Measurements from ENCODE around the gene ATP9A. TPM values are rescaled to one million over a fixed set of nuclear protein-coding genes. Genes with fewer than 3 reads are reported as not detected.
"Not testable (repeated sequence)": the region's sequence is repeated elsewhere in the genome, so short reads cannot be mapped to it uniquely, and the experiment has no call there.

The ATP9A gene
- total RNA-seq, 4 donors from 2014 or later = 15.1 to 50.8 (median 30.0) TPM

- Histone ChIP-seq H3K36me3 (no peaks in the 10 kb centered on the region), H3K4me1 (peaks cover 0 to 3% of the 10 kb centered on the region in 2 donors), H3K27ac (no peak overlapping the region), H3K27me3 (no peaks in the 10 kb centered on the region), H3K4me3 (no peak overlapping the region), H3K9me3 (no peaks in the 10 kb centered on the region)
- no peak for DNase-seq
- intact Hi-C loops (cut with DNase I; ENCODE audit: low total_unique reads) = no loop called here
- no peak for TF ChIP-seq POLR2A (IDR thresholded peaks at IDR 0.05)
- TF ChIP-seq, protein P1, sequence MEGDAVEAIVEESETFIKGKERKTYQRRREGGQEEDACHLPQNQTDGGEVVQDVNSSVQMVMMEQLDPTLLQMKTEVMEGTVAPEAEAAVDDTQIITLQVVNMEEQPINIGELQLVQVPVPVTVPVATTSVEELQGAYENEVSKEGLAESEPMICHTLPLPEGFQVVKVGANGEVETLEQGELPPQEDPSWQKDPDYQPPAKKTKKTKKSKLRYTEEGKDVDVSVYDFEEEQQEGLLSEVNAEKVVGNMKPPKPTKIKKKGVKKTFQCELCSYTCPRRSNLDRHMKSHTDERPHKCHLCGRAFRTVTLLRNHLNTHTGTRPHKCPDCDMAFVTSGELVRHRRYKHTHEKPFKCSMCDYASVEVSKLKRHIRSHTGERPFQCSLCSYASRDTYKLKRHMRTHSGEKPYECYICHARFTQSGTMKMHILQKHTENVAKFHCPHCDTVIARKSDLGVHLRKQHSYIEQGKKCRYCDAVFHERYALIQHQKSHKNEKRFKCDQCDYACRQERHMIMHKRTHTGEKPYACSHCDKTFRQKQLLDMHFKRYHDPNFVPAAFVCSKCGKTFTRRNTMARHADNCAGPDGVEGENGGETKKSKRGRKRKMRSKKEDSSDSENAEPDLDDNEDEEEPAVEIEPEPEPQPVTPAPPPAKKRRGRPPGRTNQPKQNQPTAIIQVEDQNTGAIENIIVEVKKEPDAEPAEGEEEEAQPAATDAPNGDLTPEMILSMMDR (IDR thresholded peaks at IDR 0.05) = no peak
These were observed 194.5 kb downstream of the ATP9A start for GRCh38 chr20:51573576-51574243.

DNA sequence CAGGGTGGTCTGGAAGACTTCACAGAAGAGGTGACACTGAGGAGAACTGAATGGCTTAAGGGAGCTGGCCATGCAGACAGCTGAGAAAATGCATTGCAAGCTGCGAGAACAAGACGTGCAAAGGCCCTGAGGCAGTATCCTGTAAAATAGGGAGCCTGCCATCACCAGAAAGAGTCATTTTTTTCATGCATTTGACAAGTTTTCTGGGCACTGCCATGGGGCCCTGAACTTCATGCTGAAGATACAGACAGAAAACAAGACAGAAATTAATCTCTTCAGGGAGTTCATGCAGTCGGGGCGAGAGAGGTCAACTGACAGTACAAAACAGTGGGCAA lies 196.8 kb downstream of the ATP9A start:
- Histone ChIP-seq H3K9me3 (no peaks in the 10 kb centered on the region), H3K4me1 (peaks cover 0 to 3% of the 10 kb centered on the region in 2 donors), H3K4me3 (no peak overlapping the region), H3K27ac (no peak overlapping the region), H3K36me3 (no peaks in the 10 kb centered on the region), H3K27me3 (no peaks in the 10 kb centered on the region)
- DNase-seq = no peak
- intact Hi-C loops (cut with DNase I; ENCODE audit: low total_unique reads) = no loop called here
- TF ChIP-seq, protein P1 (IDR thresholded peaks at IDR 0.05) = no peak
- no peak for TF ChIP-seq POLR2A (IDR thresholded peaks at IDR 0.05)

DNA sequence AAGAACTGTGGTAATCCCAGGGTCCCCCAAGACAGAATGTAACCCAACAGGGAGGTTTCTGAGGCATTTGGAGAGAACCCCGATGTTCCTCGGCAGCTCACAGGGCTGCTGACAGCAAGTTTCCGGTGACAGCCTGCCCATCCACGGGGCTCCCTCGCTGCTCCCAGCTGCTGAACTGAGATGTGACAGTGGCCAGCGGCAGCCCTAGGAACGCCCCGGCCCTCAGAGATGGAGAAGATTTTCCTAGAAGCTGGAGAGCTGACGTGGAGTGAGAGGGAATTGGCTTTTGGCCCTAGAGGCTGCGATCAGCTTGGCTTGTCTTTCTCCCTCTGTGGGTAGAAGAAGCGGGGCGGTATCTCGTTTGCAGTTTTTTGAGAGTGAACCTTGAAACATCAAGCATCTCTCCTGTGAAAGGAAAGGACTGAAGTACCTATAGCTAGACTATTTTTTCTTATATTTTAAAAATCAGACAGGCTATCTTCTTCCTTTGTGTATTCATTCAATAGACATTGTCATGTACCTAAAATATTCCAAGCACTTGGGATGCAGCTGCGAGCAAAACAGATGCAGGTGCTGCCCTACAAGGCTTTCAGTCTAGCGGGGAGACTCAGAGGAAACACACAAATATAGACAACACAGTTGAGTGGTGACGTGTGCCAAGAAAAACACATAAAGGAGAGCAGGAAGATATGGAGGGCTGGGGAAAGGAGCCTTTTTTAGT lies 197.3 kb downstream of the ATP9A start:
- Histone ChIP-seq H3K27me3 (no peaks in the 10 kb centered on the region), H3K36me3 (no peaks in the 10 kb centered on the region), H3K27ac (no peak overlapping the region), H3K4me3 (no peak overlapping the region), H3K4me1 (peaks cover 0 to 3% of the 10 kb centered on the region in 2 donors), H3K9me3 (no peaks in the 10 kb centered on the region)
- no peak for TF ChIP-seq POLR2A (IDR thresholded peaks at IDR 0.05)
- TF ChIP-seq, protein P1 (IDR thresholded peaks at IDR 0.05) = no peak
- no peak for DNase-seq
- intact Hi-C loops (cut with DNase I; ENCODE audit: low total_unique reads) = no loop called here

GRCh38 chr20:51569815-51570738 lies 198.1 kb downstream of the ATP9A start:
- H3K4me3 ChIP-seq = no peak overlapping the region
- peaks cover 0 to 3% of the 10 kb centered on the region in 2 donors for H3K4me1 ChIP-seq
- H3K9me3 ChIP-seq = no peaks in the 10 kb centered on the region
- no peak for DNase-seq
- no peak for TF ChIP-seq POLR2A (IDR thresholded peaks at IDR 0.05)
- TF ChIP-seq, protein P1 (IDR thresholded peaks at IDR 0.05) = no peak
- intact Hi-C loops (cut with DNase I; ENCODE audit: low total_unique reads) = no loop called here
- H3K36me3 ChIP-seq = no peaks in the 10 kb centered on the region
- H3K27ac ChIP-seq = no peak overlapping the region
- no peaks in the 10 kb centered on the region for H3K27me3 ChIP-seq

DNA sequence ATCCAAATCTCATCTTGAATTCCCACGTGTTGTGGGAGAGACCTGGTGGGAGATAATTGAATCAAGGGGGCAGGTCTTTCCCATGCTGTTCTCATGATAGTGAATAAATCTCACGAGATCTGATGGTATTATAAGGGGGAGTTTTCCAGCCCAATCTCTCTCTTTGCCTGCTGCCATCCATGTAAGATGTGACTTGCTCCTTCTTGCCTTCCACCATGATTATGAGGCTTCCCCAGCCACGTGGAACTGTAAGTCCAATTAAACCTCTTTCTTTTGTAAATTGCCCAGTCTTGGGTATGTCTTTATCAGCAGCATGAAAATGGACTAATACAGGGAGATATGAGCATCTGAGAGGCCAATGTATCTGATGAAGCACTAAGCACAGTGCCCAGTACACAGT lies 199.7 kb downstream of the ATP9A start:
- H3K27me3 ChIP-seq; H3K27ac ChIP-seq; H3K9me3 ChIP-seq; H3K4me1 ChIP-seq; intact Hi-C loops (cut with DNase I; ENCODE audit: low total_unique reads); DNase-seq; H3K4me3 ChIP-seq; H3K36me3 ChIP-seq: not testable (repeated sequence)
